ENCODE measurements around the gene HINT2.

HINT2 gene

DNA sequence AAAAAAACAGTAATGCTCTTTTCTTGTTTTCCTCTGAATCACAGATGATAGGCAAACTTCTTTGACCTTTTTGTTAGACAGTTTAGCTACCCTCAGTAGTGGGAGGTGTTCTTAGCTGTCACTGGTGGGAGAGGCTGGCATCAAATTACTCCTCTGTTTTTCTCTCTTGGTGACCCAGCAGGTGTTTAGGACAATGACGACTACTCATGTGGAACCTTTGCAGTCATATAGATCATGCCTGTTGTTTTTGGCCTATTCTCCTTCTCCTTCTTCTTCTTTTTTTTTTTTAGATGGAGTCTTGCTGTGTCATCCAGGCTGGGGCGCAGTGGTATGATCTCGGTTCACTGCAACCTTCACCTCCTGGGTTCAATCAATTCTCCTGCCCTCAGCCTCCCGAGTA lies 38.8 kb downstream of the HINT2 start:
- DNase-seq (ENCODE audit: low spot score) (no peak), FAIRE-seq (no peak)

GRCh38 chr9:35774907-35775635 lies 39.8 kb downstream of the HINT2 start:
- DNase-seq (ENCODE audit: low spot score) (no peak), FAIRE-seq (no peak)

DNA sequence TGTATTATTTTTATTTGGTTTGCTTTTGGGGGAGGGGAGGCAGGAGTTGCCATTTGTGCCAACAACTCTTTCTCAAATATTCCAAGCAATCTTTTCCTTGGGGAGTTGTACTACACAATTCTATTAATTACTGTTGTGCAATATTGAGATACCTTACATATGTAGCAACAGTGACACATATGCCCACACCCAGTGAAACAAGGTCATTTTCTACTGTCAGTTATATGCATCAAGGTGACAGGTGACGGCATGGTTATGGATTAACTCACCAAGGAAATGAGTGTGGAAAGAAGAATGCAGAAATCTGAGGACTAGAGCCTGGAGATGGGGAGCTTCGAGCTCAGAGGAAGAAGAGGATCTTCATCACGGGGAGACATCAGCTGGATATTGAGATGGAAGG lies 42.9 kb downstream of the HINT2 start:
- FAIRE-seq: no peak
- peak; percentile 17 for DNase-seq (ENCODE audit: low spot score)

DNA sequence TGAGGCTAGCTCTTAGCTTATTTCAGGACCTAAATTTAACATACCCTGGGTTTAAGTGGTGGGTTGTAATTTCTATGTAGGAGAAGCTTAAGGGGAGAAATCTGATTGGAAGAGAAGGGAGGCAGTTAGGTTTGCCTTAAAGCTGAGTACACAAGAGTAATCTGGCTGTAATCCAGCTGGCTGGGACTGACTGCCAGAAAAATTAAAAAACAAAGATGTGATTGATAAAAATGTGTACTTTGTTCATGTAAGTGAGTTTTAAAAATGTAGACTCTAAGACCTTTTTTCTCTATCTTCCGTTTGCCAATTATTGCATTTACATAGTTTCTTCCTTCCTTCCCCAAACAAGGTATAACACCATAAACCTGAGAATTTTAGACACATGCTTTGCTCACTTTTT lies 43.3 kb downstream of the HINT2 start:
- FAIRE-seq (no peak), DNase-seq (ENCODE audit: low spot score) (no peak)

GRCh38 chr9:35771075-35771433 lies 43.8 kb downstream of the HINT2 start:
- FAIRE-seq: no peak
- DNase-seq (ENCODE audit: low spot score): no peak

DNA sequence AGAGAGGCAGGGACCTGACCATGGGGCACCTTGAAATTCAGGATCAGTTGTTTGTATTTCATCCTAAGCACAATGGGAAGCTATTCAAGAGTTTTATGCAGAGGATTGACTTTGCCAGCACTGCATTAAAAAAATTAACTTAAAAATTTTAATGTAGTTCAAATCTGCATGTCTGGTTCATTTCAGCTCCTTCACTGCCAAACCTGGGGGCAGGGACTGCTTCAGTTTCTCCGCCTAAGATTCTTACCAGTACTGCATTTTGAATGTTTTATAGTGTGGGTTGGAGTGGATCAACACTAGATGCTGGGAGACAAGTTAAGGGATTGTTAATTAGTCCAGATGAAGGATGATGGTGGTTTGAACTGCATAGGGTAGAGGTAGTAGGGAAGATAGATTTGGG lies 45.1 kb downstream of the HINT2 start:
- no peak for FAIRE-seq
- DNase-seq (ENCODE audit: low spot score): no peak

GRCh38 chr9:35767458-35767857 lies 47.4 kb downstream of the HINT2 start:
- FAIRE-seq: no peak
- no peak for DNase-seq (ENCODE audit: low spot score)

DNA sequence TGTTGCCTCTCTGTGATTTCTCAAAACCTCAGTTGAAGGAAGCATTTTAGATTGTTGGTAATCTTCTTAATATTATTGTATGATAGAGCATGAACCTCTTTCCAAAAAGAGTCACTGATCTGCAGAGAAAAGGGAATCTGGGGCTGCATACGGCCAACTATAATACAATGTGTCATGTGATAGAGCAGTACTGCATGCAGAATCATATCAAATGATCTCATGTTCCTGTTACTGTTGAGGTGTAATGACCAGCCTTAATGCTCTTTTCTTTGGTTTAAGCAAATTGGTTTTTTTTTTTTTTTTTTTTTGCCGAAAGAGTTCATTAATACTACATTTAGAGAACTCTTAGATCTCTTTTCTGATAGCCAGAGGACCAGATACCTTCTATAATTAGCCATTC lies 47.8 kb downstream of the HINT2 start:
- no peak for DNase-seq (ENCODE audit: low spot score)

DNA sequence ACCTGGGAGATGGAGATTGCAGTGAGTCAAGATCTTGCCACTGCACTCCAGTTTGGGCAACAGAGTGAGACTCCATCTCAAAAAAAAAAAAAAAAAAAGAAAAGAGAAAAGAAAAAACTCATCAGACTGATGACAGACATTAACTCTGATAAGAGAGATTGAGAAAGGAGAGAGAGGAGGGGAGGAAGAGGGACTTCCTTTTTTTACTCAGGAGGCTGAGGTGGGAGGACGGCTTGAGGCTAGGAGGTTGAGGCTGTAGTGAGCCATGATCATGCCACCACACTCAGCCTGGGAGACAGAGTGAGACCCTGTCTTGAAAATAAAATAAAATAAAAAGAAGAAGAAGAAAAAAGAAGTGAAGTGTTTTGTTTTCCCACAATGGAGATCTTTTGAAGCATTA lies 51.0 kb downstream of the HINT2 start:
- FAIRE-seq (no peak), DNase-seq (ENCODE audit: low spot score) (no peak)

More for the DNA sequence above, 47.8 kb downstream of the HINT2 start:
- FAIRE-seq: no peak

DNA sequence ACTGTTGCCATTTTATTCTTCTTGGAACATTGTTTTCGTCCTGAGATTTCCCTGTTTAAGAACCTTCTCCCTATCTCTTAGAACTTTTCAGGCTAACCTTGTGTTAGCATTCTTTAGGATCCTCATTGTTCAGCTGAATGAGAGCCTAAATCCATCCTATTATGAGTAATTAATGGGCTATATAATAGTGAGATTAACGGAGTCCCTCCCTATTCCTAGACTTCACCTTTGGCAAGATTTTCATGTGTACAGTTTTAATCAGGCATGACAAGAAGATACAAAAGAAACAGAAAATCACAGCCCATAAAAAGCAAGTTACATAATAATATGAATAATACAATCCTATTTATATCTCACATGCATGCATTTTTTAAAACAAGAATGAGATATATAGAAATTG lies 51.7 kb downstream of the HINT2 start:
- FAIRE-seq (no peak), DNase-seq (ENCODE audit: low spot score) (no peak)
